ENCODE results near the gene ATP1B3. TPM values are rescaled to one million over a fixed set of nuclear protein-coding genes. Genes with fewer than 3 reads are reported as not detected.

Gene ATP1B3
- total and polyA plus RNA-seq, 9 donors = 36.7 to 140 (median 51.2) TPM

GRCh38 chr3:141898908-141899307 is 22.5 kb downstream of the ATP1B3 start:
- intact Hi-C loops (cut with DNase I) = no loop called here
- TF ChIP-seq EP300 (IDR thresholded peaks at IDR 0.05) (no peak), CTCF (IDR thresholded peaks at IDR 0.05) (no peak), POLR2A (IDR thresholded peaks at IDR 0.05) (no peak)
- WGBS, 3 donors = 93 to 99% (median 96%) methylated on average over 1 of the region's 1 CpG
- DNase-seq = no peak
- Histone ChIP-seq H3K27ac (no peak overlapping the region), H3K4me1 (ENCODE audit: insufficient read depth) (no peaks in the 10 kb centered on the region), H3K9me3 (no peaks in the 10 kb centered on the region), H3K27me3 (no peaks in the 10 kb centered on the region), H3K36me3 (no peaks in the 10 kb centered on the region), H3K4me3 (no peak overlapping the region)

- Histone ChIP-seq H3K36me3 (no peaks in the 10 kb centered on the region), H3K9me3 (no peaks in the 10 kb centered on the region), H3K27me3 (no peaks in the 10 kb centered on the region), H3K4me1 (ENCODE audit: insufficient read depth) (no peaks in the 10 kb centered on the region), H3K4me3 (no peak overlapping the region), H3K27ac (no peak overlapping the region)
- 97 to 98% (median 98%) methylated on average over 3 of the region's 3 CpGs for WGBS, 3 donors
- no peak for DNase-seq
- intact Hi-C loops (cut with DNase I) = no loop called here
- TF ChIP-seq EP300 (IDR thresholded peaks at IDR 0.05) (no peak), CTCF (IDR thresholded peaks at IDR 0.05) (no peak), POLR2A (IDR thresholded peaks at IDR 0.05) (no peak)
Observed at GRCh38 chr3:141900343-141900742, 23.9 kb downstream of the ATP1B3 start.

- DNase-seq = no peak
- Histone ChIP-seq H3K9me3 (no peaks in the 10 kb centered on the region), H3K4me3 (no peak overlapping the region), H3K27ac (no peak overlapping the region), H3K36me3 (no peaks in the 10 kb centered on the region), H3K27me3 (no peaks in the 10 kb centered on the region), H3K4me1 (ENCODE audit: insufficient read depth) (no peaks in the 10 kb centered on the region)
- 80 to 85% (median 80%) methylated on average over 2 of the region's 2 CpGs for WGBS, 3 donors
- TF ChIP-seq POLR2A (IDR thresholded peaks at IDR 0.05) = no peak
- TF ChIP-seq EP300 (IDR thresholded peaks at IDR 0.05) = no peak
- no peak for TF ChIP-seq CTCF (IDR thresholded peaks at IDR 0.05)
- intact Hi-C loops (cut with DNase I) = no loop called here
Observed at GRCh38 chr3:141901914-141902313, 25.5 kb downstream of the ATP1B3 start.

GRCh38 chr3:141904203-141904602 is 27.8 kb downstream of the ATP1B3 start:
- H3K9me3 ChIP-seq = no peaks in the 10 kb centered on the region
- intact Hi-C loops (cut with DNase I) = no loop called here
- TF ChIP-seq EP300 (IDR thresholded peaks at IDR 0.05) (no peak), POLR2A (IDR thresholded peaks at IDR 0.05) (no peak), CTCF (IDR thresholded peaks at IDR 0.05) (no peak)
- no peak overlapping the region for H3K27ac ChIP-seq
- no peaks in the 10 kb centered on the region for H3K36me3 ChIP-seq
- no peak overlapping the region for H3K4me3 ChIP-seq
- no peaks in the 10 kb centered on the region for H3K4me1 ChIP-seq (ENCODE audit: insufficient read depth)
- DNase-seq = no peak
- no peaks in the 10 kb centered on the region for H3K27me3 ChIP-seq
- 81 to 87% (median 82%) methylated on average over 4 of the region's 4 CpGs for WGBS, 3 donors

GRCh38 chr3:141905129-141905528 is 28.7 kb downstream of the ATP1B3 start:
- H3K27me3 ChIP-seq = no peaks in the 10 kb centered on the region
- WGBS, 3 donors = 83 to 91% (median 84%) methylated on average over 2 of the region's 2 CpGs
- H3K4me3 ChIP-seq = no peak overlapping the region
- no peak for DNase-seq
- H3K36me3 ChIP-seq = no peaks in the 10 kb centered on the region
- no peaks in the 10 kb centered on the region for H3K9me3 ChIP-seq
- TF ChIP-seq EP300 (IDR thresholded peaks at IDR 0.05) = no peak
- no peak for TF ChIP-seq CTCF (IDR thresholded peaks at IDR 0.05)
- no peak for TF ChIP-seq POLR2A (IDR thresholded peaks at IDR 0.05)
- H3K27ac ChIP-seq = no peak overlapping the region
- no peaks in the 10 kb centered on the region for H3K4me1 ChIP-seq (ENCODE audit: insufficient read depth)
- intact Hi-C loops (cut with DNase I) = no loop called here

Measured in ovary (tissue), 9 donors.